SK-N-DZ (cell line): Measurements from ENCODE around the gene CEPT1. TPM values are rescaled to one million over a fixed set of nuclear protein-coding genes. Genes with fewer than 3 reads are reported as not detected.
A peak's percentile ranks its signal among the peaks of the same experiment; 100 is the strongest.
"Not testable (repeated sequence)": the region's sequence is repeated elsewhere in the genome, so short reads cannot be mapped to it uniquely, and the experiment has no call there.

Source experiments
- DNase-seq: peaks from one replicate; pipeline ENCODE4 v3.0.0-alpha.2; 2015; ENCODE audit warnings: low spot score
- polyA plus RNA-seq, 2 experiments: library from polyadenylated mRNA; depleted of rRNA; stranded (reverse); fragments of >200 nt; gene quantifications; 2 replicates each; pipeline ENCODE4 v1.2.3, GENCODE V29; 2014

The CEPT1 gene
- polyA plus RNA-seq (2014; cell fraction: cytosol; rRNA removed): 19.6 and 26.2 TPM in 2 replicates
- polyA plus RNA-seq (2014; cell fraction: nucleus; rRNA removed): 32.7 and 40.8 TPM in 2 replicates

DNA sequence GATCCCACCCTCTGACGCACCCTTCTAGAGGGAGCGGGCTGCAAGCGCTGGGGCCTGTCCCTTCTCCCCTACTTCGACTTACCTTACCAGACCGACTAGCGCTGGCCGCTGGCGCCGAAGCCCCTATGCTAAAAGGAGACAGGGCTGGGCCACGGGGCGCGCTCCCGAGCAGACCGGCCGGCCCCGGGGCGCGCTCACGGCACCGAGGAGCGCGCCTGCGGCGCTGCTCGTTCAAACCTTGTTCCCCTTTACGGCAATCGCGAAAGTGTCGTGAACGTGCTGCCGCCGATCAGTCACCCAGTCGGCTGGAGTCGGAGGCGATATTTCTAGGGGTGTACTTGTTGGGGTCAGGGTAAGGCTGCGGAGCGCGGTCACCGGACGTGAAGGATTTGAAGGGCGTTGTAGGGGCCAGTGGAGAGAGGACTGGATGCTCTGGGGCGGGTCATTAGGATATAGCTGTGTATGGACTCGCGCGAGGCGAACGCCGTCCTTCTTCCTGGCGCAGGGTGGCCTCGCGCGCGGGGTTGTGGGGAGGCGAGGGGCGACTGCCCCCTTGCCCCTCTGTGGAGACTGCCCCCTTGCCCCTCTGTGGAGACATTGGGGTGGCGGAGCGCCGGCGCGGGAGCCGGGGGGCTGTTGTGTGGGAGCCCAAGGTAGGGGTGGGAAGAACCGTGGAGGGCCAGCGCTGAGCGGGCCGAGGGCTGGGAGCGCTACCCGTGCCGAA, at the start of gene CEPT1, which contains the start of gene DRAM2:
TSS of gene CEPT1 (plus strand) at position 268 of the 724 bp plus-strand sequence. CDS start 7,492 bp downstream, outside the sequence.
TSS of gene DRAM2 (minus strand) at position 138 of the 724 bp plus-strand sequence. CDS start 8,539 bp downstream, outside the sequence.
- DNase-seq: peak; percentile 93

- not testable (repeated sequence) for DNase-seq
Measured at GRCh38 chr1:111095421-111095820, 44.6 kb upstream of the CEPT1 start.

DNA sequence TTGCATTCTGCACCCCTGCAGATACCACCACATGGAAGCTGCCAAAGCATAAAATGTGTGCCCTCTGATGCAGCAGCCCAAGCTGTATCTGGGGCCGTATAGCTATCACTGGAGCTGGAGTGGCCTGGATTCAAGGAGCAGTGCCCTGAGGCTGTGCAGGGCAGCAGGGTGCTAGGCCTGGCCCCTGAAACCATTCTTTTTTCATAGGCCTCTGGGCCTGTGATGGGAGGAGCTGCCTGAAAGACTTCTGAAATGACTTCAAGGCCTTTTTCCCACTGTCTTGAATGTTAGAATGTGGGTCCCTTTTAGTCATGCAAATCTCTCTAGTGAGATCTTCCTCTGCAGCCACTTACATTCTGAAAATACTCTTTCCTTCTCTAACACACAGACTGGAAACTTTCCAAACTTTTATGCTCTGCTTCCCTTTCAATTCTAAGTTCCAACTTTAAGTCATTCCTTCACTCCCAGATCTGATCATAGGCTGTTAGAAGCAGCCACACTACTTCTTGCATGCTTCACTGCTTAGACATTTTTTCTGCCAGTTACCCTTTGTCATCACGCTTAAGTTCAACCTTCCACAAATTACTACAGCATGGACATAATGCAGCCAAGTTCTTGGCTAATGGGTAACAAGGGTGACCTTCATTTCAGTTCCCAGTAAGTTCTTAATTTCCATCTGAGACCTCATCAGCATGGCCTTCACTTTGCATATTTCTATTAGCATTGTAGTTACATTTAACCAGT, 42.5 kb upstream of the CEPT1 start:
- DNase-seq: no peak

- no peak for DNase-seq
Measured at GRCh38 chr1:111099289-111099688, 40.7 kb upstream of the CEPT1 start.

- DNase-seq: no peak
Measured at GRCh38 chr1:111101854-111102642, 38.0 kb upstream of the CEPT1 start.

- no peak for DNase-seq
Measured at GRCh38 chr1:111104981-111105380, 35.0 kb upstream of the CEPT1 start.

- DNase-seq: no peak
Measured at GRCh38 chr1:111110197-111110899, 29.7 kb upstream of the CEPT1 start.

DNA sequence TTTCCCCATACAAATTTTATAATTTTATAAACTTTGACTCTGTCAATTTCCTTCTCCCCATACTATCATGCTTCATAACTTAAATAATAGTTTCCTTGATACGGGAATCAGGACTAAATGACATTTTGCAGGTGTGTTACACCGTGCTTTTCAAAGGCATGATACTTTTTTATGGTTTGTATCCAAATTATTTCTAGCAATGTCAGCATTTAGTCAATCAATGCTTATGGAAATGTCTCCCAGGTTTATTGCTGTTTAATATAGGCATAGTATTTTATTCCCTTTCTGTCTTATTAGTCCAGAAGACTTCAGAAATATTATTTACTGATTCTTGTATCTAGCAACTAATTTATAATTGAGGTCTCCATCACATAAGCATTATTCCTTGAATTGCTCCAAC, 23.5 kb upstream of the CEPT1 start:
- no peak for DNase-seq

DNA sequence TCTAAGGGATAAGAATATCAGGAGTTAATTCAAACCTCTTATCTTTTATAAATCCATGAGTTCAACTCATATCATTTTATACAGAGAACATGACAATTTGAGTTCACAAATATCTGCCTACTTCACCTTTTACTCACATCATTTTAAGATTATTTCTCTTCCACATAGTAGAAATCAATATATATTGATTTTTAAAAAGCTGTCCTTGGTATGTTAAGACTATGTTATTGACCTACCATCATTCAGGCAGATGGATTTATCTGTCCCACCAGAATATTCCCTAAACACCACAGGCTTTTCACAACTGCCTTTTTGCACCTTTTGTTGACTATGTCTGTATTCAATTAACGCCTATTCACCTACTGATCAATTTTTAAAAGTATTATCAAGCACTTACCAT, 13.7 kb upstream of the CEPT1 start:
- no peak for DNase-seq

- DNase-seq: no peak
Measured at GRCh38 chr1:111127923-111128643, 11.9 kb upstream of the CEPT1 start.

GRCh38 chr1:111129376-111129775, 10.6 kb upstream of the CEPT1 start:
- no peak for DNase-seq

DNA sequence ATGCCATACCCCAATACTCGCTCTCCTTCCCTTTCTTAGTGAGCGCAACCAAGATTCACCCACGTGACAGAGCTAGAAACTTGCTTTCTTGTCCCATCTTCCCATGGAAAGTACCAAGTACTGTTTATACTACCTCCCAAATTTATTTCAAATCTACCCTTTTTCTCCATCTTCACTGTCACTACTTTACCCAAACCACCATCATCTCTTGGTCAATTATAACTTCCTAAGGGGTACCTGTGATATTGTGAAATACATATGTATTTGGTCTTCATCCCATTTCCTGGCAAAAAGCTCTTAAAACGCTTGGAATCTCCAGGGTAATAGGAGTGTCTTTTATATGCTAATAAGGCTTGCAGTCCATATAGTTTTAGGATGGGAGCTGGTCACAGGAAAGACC, 8.3 kb upstream of the CEPT1 start:
- no peak for DNase-seq

- no peak for DNase-seq
Measured at GRCh38 chr1:111133866-111134265, 6.2 kb upstream of the CEPT1 start.

GRCh38 chr1:111139324-111139955, 583 bp upstream of the CEPT1 start:
- peak; percentile 79 for DNase-seq

DNA sequence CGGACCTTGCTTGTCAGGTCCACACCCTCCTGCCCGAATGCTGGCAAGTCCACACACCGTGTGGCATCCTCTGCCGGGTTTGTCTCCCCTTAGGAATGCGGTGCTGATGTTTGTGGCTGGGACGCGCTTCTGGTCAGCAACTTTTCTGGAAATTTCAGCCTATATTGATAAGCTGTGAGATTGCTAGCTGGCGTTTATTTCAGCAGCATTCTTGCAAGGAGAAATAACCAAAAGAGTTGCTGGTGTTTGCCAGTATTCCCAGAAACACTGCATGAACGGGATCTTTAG, 601 bp downstream of the CEPT1 start:
- DNase-seq: no peak

DNA sequence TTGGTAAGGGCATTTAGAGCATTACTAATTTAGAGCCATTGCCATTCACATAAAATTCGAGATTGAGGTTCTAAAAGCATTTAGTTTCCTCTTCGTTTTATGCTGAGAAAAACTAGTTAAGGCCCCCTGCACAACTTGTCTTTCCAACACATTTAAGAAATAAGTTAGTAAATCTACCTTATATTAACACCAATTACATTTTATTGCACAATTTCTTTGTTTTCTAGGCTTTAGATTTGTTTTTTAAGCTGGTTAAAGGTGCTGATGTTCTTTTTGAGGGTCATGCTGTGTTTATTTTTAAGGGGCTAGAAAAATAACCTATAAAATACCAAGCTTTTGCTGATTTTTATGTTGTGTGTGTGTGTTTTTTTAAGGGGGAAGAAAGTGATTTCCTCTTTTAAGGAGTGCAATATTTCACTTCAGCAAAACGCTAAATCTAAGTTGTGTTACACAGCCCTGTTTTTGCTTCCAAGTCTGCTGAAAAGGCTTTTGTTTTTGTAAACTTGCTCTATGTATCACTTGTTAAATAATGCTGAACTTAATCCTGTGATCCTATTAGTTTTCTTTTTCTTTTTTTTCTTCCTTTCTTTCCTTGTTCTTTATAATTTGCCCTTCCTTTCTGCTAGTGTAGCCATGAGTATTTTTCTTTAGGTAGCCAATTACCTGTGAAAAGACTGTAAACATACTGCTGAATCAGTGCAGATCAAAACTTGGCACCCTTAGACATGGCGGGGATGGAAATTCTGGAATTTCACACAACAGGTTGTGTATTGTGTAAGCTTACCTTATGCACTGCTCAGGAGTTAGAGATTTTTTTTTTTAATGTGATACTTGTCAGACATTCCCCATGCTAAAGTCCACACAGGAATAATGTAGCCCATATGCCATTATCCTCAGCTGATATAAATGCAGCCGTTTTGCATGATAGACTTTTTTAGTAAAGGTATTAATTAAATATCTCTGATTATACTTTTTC, 1.5 kb downstream of the CEPT1 start:
- no peak for DNase-seq

DNA sequence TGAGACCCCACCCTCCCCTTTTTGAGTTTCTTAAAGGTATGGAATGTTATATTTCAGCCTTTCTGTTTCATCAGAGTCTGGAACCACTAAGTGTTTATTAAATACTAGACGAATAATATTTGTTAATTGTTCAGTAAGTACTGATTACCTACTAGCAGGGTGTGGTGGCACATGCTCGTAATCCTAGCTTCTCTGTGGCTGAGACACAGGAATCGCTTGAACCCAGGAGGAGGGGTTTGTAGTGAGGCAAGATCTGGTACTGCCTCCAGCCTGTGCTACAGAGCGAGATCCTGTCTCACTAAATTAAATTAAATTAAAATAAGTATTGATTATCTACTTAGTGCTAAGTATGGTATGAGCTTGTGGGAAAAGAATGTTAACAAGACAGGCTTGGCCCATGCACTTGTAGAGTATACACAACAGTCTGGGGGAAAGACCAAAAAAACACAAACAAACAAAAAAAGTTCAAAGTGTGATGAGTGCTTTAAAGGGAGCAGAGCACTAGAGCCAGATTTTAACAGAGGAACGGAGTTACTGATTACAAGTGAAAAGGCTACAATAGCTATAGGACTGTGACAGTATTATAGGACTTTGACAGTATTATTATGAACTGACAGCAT, 2.4 kb downstream of the CEPT1 start:
- DNase-seq: peak; percentile 19

DNA sequence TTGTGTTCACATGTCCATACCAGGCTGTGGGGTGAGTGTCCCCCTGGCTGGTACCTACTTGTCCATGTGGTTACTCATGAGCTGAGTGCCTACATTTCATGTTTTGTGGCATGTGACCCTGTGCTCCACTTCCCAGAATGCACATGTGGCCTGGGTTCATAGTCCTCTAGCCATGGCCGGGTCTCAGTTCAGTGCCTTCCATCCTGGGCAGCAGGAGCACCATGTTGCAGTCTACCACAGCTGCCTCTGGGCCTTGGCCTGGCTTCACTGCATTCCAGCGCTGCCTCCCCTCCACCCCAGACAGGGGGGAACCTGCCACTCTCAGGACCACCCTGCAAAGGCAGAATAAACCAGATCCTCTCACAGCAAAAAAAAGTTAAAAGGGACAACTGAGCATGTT, 5.5 kb downstream of the CEPT1 start:
- no peak for DNase-seq
